HepG2 (cell line): ENCODE measurements around the gene FAF2. TPM values are rescaled to one million over a fixed set of nuclear protein-coding genes. Genes with fewer than 3 reads are reported as not detected.
A peak's percentile ranks its signal among the peaks of the same experiment; 100 is the strongest.

Experiments
- ATAC-seq: fragments of 200-7000 bp; cut with Tn5 transposase; 3 replicates; pipeline ENCODE4 v1.9.1; 2020; ENCODE audit warnings: mild to moderate bottlenecking, moderate library complexity
- BruUV-seq: library from RNA; stranded (reverse); fragments of 400-500 nt; replicated peaks from 2 replicates; lab custom pipeline; 2021; lab: Mats Ljungman, UMichigan
- CTCF ChIA-PET: fragments of 300-600 bp; formaldehyde crosslinking; extraction: SDS; loops from one replicate; lab custom pipeline; 2021; ENCODE audit warnings: low total read pairs, inconsistent platforms, low intra/inter-chr PET ratio; lab: Yijun Ruan, JAX
- POLR2A ChIA-PET: fragments of 350-600 bp; sonication (Branson Sonifier 250); formaldehyde crosslinking; loops from one replicate; lab custom pipeline; 2020; ENCODE audit warnings: antibody characterized with exemption, inconsistent platforms; lab: Yijun Ruan, JAX
- DNase-seq: peaks from one replicate; pipeline ENCODE4 v3.0.0-alpha.2; 2015; ENCODE audit warnings: low spot score
- FAIRE-seq: peaks from 3 replicates; lab custom pipeline; 2011; peaks lifted over from hg19 to GRCh38; lab: Jason Lieb, UNC
- H2AFZ ChIP-seq: one replicate; pipeline ENCODE4 v1.6.1; 2011; ENCODE audit warnings: low read length, inconsistent platforms
- H3K27ac ChIP-seq: fragments of 300-600 bp; 3 replicates; pipeline ENCODE4 v1.8.0; 2011; ENCODE audit warnings: mixed run types, mild to moderate bottlenecking, mixed read lengths, low read length, inconsistent platforms; ENCODE audit not compliant: insufficient read depth; ENCODE audit errors: extremely low read length
- H3K27me3 ChIP-seq, 2 experiments: fragments of 200-600 bp in 1 of 2; 2 replicates in 1 of 2; 3 replicates in 1 of 2; pipeline versions ENCODE4 v1.6.0 to v1.8.0; 2011; ENCODE audit warnings: low read length in 2 of 2, mild to moderate bottlenecking in 2 of 2, moderate library complexity in 2 of 2, inconsistent platforms in 1 of 2; ENCODE audit not compliant: insufficient read depth in 2 of 2, control insufficient read depth in 1 of 2
- H3K36me3 ChIP-seq, 2 experiments: fragments of 200-600 bp in 1 of 2; replicated peaks in 1 of 2; 2 replicates in 1 of 2; 3 replicates in 1 of 2; pipeline versions ENCODE4 v1.5.1 to v1.8.0; 2011; ENCODE audit warnings: low read length in 2 of 2, inconsistent platforms in 1 of 2; ENCODE audit not compliant: insufficient read depth in 2 of 2, control insufficient read depth in 1 of 2
- H3K4me1 ChIP-seq: 2 replicates; pipeline ENCODE4 v1.5.1; 2012; ENCODE audit warnings: low read length, inconsistent platforms; ENCODE audit not compliant: insufficient read depth
- H3K4me2 ChIP-seq: 2 replicates; pipeline ENCODE4 v1.6.0; 2011; ENCODE audit warnings: low read depth, low read length, inconsistent platforms
- H3K4me3 ChIP-seq, 3 experiments: fragments of 200-600 bp in 1 of 3; sonication (generic), shearing (Covaris generic) in 1 of 3; replicated peaks in 1 of 3; 2 replicates each; pipeline ENCODE4 v1.5.1; 2011 to 2016; ENCODE audit warnings: low read length in 3 of 3, inconsistent platforms in 2 of 3, low read depth in 2 of 3, mild to moderate bottlenecking in 2 of 3, control low read depth in 1 of 3, mixed read lengths in 1 of 3; ENCODE audit not compliant: insufficient read depth in 1 of 3
- H3K79me2 ChIP-seq: one replicate; pipeline ENCODE4 v1.6.1; 2011; ENCODE audit warnings: low read length, inconsistent platforms; ENCODE audit not compliant: insufficient read depth
- H3K9ac ChIP-seq: 2 replicates; pipeline ENCODE4 v1.6.0; 2011; ENCODE audit warnings: mild to moderate bottlenecking, low read depth, low read length, inconsistent platforms; ENCODE audit not compliant: insufficient read depth
- H3K9me3 ChIP-seq: 2 replicates; pipeline ENCODE4 v1.5.1; 2012; ENCODE audit warnings: mild to moderate bottlenecking, low read length
- H4K20me1 ChIP-seq: 2 replicates; pipeline ENCODE4 v1.6.0; 2011; ENCODE audit warnings: inconsistent platforms, mild to moderate bottlenecking, low read length, moderate library complexity; ENCODE audit not compliant: insufficient read depth
- ATF6 ChIP-seq: sonication (generic); formaldehyde crosslinking; conservative IDR thresholded peaks from 2 replicates; pipeline ENCODE4 v1.4.0; 2020; ENCODE audit warnings: missing genetic modification reagents
- CC2D1A ChIP-seq: sonication (generic); formaldehyde crosslinking; IDR thresholded peaks from 2 replicates; pipeline ENCODE4 v1.8.1; 2023; ENCODE audit warnings: mild to moderate bottlenecking, missing genetic modification reagents
- CREB1 ChIP-seq, 2 experiments: fragments of 450-650 bp in 1 of 2; IDR thresholded peaks; 2 replicates each; pipeline ENCODE4 v1.6.1; 2016 to 2017; ENCODE audit warnings: control low read depth in 1 of 2, mild to moderate bottlenecking in 1 of 2, missing compliant biosample characterization in 1 of 2, missing genetic modification characterization in 1 of 2
- EHMT2 ChIP-seq: fragments of 200-600 bp; sonication (generic); IDR thresholded peaks from 2 replicates; pipeline ENCODE4 v1.7.0; 2017; ENCODE audit warnings: antibody characterized with exemption, low read depth, low read length, borderline replicate concordance
- ELF4 ChIP-seq: sonication (generic); formaldehyde crosslinking; IDR thresholded peaks from 2 replicates; pipeline ENCODE4 v1.5.0; 2020; ENCODE audit warnings: missing genetic modification reagents, mild to moderate bottlenecking, moderate library complexity, borderline replicate concordance
- GPBP1L1 ChIP-seq: sonication (generic); formaldehyde crosslinking; IDR thresholded peaks from 2 replicates; pipeline ENCODE4 v1.5.0; 2020; ENCODE audit warnings: mild to moderate bottlenecking, missing genetic modification reagents
- KMT2B ChIP-seq: IDR thresholded peaks from 2 replicates; pipeline ENCODE4 v1.6.1; 2016; ENCODE audit warnings: missing genetic modification reagents, missing compliant biosample characterization
- RORA ChIP-seq: sonication (generic); formaldehyde crosslinking; IDR thresholded peaks from 2 replicates; pipeline ENCODE4 v1.5.0; 2020; ENCODE audit warnings: mild to moderate bottlenecking, missing genetic modification reagents, moderate library complexity
- TEAD2 ChIP-seq: sonication (generic); formaldehyde crosslinking; IDR thresholded peaks from 2 replicates; pipeline ENCODE4 v1.9.0; 2021; ENCODE audit warnings: missing genetic modification reagents
- ZBTB1 ChIP-seq: sonication (generic); formaldehyde crosslinking; IDR thresholded peaks from 2 replicates; pipeline ENCODE4 v1.4.0; 2020; ENCODE audit warnings: missing genetic modification reagents, borderline replicate concordance
- ZBTB34 ChIP-seq: sonication (generic); formaldehyde crosslinking; IDR thresholded peaks from 2 replicates; pipeline ENCODE4 v1.8.0; 2022; ENCODE audit warnings: mild to moderate bottlenecking, missing genetic modification reagents
- ZNF205 ChIP-seq: IDR thresholded peaks from 2 replicates; pipeline ENCODE4 v1.6.1; 2018; ENCODE audit warnings: missing biosample characterization, missing genetic modification reagents
- ZNF556 ChIP-seq: sonication (generic); formaldehyde crosslinking; IDR thresholded peaks from 2 replicates; pipeline ENCODE4 v1.4.0; 2020; ENCODE audit warnings: mild to moderate bottlenecking, missing genetic modification reagents, borderline replicate concordance
- WGBS: methylation state at CpG from one replicate; pipeline ENCODE4 v1.1.6; 2017; ENCODE audit warnings: low lambda C conversion rate; 5-methylcytosine and 5-hydroxymethylcytosine counted together
- in situ Hi-C: cut with HindIII; loops from 2 replicates; pipeline ENCODE4 v1.10.0; 2017; ENCODE audit warnings: low pct_unique_long_range_greater_than_20kb; ENCODE audit not compliant: extremely low pct_ligation_motif_present
- intact Hi-C: fragments of 100-400 bp; cut with micrococcal nuclease; formaldehyde crosslinking; loops from one replicate; pipeline ENCODE4 v1.10.0; 2022; ENCODE audit not compliant: unreplicated experiment
- polyA plus RNA-seq, 8 experiments: library from polyadenylated mRNA; depleted of rRNA in 3 of 8; stranded (reverse) in 7 of 8; unstranded in 1 of 8; fragments of >200 nt; fragmentation: Illumina TruSeq in 4 of 8; extraction: Trizol in 4 of 8; gene quantifications; 2 replicates each; pipeline versions ENCODE4 v1.2.1 to v1.2.3, GENCODE V29; 2011 to 2016; ENCODE audit warnings: low read depth in 4 of 8, missing spikeins in 1 of 8, mixed read lengths in 1 of 8; ENCODE audit not compliant: insufficient read depth in 1 of 8
- total RNA-seq, 5 experiments: library from RNA; depleted of rRNA; stranded (reverse); fragments of >200 nt; fragmentation: Illumina TruSeq; extraction: Trizol; gene quantifications; 2 replicates each; pipeline ENCODE4 v1.2.3, GENCODE V29; 2016; ENCODE audit warnings: low read depth in 1 of 5

FAF2 gene
- total and polyA plus RNA-seq, 2 of the 13 experiments (the other 11 are each of a cell fraction or from before 2014, with no cell fraction given): 27.8 to 34.3 TPM

- Histone ChIP-seq H3K9me3 (no peaks in the 10 kb centered on the region), H3K4me2 (no peak overlapping the region), H3K4me3 (no peak overlapping the region), H3K9ac (no peak overlapping the region), H4K20me1 (no peaks in the 10 kb centered on the region), H3K27me3 (no peaks in the 10 kb centered on the region; a peak in 1 of 5 replicates), H2AFZ (no peak overlapping the region), H3K27ac (no peak overlapping the region), H3K4me1 (peaks cover 7% of the 10 kb centered on the region), H3K79me2 (no peaks in the 10 kb centered on the region), H3K36me3 (0 out of 5 replicates have a peak, but pooled peaks cover 0 to 4% of the 10 kb centered on the region in 2 experiments)
- WGBS: 75% methylated on average over 11 of the region's 11 CpGs
- ATAC-seq (no peak; the same call in 2 of the 3 replicates), FAIRE-seq (no peak), DNase-seq (no peak)
- in situ Hi-C loops: no loop called here
- TF ChIP-seq KMT2B: no peak
- no peak for TF ChIP-seq TEAD2 (CRISPR knock-in tag)
- TF ChIP-seq CREB1 (IDR thresholded peaks at IDR 0.05): peak; percentile 41; the same call in 1 of the 2 replicates
- no peak for TF ChIP-seq CREB1 (CRISPR knock-in tag; IDR thresholded peaks at IDR 0.05)
- BruUV-seq: no TSS peak
- CTCF ChIA-PET: no interaction called here
- intact Hi-C loops: no loop called here
- POLR2A ChIA-PET: no interaction called here
Observed at GRCh38 chr5:176514244-176514950, 66.2 kb downstream of the FAF2 start.

- no peak overlapping the region for H3K4me3 ChIP-seq
- no peak for ATAC-seq
- DNase-seq: no peak
- in situ Hi-C loops (no loop called here), intact Hi-C loops (no loop called here)
- H3K36me3 ChIP-seq: no peaks in the 10 kb centered on the region
- WGBS: 46% methylated on average over 4 of the region's 4 CpGs
- no peak for FAIRE-seq
- H3K9ac ChIP-seq: no peak overlapping the region
- H3K79me2 ChIP-seq: no peaks in the 10 kb centered on the region
- ChIA-PET CTCF (no interaction called here), POLR2A (no interaction called here)
- BruUV-seq: no TSS peak
- no peaks in the 10 kb centered on the region for H3K9me3 ChIP-seq
- H3K27me3 ChIP-seq: peaks cover 0 to 2% of the 10 kb centered on the region in 2 experiments; a peak in 2 of 5 replicates
- H4K20me1 ChIP-seq: no peaks in the 10 kb centered on the region
- no peak overlapping the region for H3K27ac ChIP-seq
- H3K4me2 ChIP-seq: no peak overlapping the region
- peaks cover 14% of the 10 kb centered on the region for H3K4me1 ChIP-seq
- H2AFZ ChIP-seq: no peak overlapping the region
- TF ChIP-seq ELF4 (CRISPR knock-in tag) (no peak), CC2D1A (CRISPR knock-in tag) (no peak), ZBTB34 (CRISPR knock-in tag) (no peak), GPBP1L1 (CRISPR knock-in tag) (no peak), ZNF205 (CRISPR knock-in tag) (no peak), EHMT2 (no peak), ZBTB1 (CRISPR knock-in tag) (no peak), RORA (no peak), ATF6 (no peak), ZNF556 (no peak)
Observed at GRCh38 chr5:176515396-176515795, 67.2 kb downstream of the FAF2 start.
